22Rv1 (cell line): ENCODE data around the gene CDC14B.

Experiments
- CTCF ChIP-seq: fragments of 450-650 bp; IDR thresholded peaks from 2 replicates; pipeline ENCODE4 v1.5.1; 2017; ENCODE audit warnings: mild to moderate bottlenecking
- ZFX ChIP-seq: fragments of 450-650 bp; IDR thresholded peaks from 2 replicates; pipeline ENCODE4 v1.6.1; 2017; ENCODE audit warnings: antibody characterized with exemption, borderline replicate concordance

GRCh38 chr9:96612105-96612965 is 7.3 kb downstream of the CDC14B start:
- no peak for TF ChIP-seq CTCF
- TF ChIP-seq ZFX = no peak
